Fibroblast of peridontal ligament (primary cell): ENCODE data around the gene PHOX2B.

ENCODE experiments used
- DNase-seq: peaks from one replicate; pipeline ENCODE4 v3.0.0-alpha.2; 2010; ENCODE audit errors: extremely low read depth

PHOX2B gene

DNA sequence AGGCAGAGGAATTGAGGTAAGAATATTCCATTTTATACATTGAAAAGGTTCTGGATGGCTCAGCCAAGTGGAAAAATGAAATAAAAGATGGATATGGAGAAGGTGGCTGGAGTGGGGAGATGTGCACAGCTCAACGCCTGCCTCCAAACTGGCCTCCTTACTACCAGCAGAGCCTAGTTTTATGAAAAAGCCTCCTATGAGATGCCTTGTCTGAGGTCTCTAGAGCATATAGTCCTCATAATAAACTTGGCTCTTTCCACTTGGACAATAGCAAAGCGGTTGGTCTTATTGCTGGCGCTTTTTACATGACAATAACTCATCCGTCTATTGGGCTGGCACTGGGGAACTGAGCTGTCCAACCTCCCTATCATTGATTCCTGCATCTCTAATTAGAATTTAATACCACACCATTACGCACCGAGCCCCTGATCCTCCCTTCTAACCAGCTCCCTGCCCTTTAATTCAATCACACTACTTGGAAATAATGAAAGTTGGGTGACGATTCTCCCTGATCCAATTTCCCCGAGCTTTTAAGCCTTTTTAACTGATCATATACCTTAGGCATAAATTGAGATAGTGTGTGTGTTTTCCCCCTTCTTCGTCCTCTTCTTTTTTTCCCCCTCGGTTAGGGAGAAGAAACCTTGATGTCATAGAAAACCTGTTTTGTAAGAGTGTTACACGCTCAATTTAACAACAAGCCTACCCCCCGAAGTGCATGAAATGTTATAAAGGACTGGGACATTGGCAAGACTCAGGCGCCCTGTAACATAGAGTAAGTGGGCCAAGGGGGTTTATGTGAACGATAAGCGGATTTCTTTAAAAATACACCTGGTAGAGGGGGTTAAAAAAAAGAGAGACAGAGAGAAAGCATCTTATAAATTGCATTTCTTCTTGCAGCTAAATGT lies at the start of gene PHOX2B:
Gene PHOX2B, minus strand, starts transcription at position 155 of the 905 bp plus-strand sequence. Its CDS starts 115 bp downstream, at position 40.
- no peak for DNase-seq

- DNase-seq = no peak
These were observed 48.7 kb upstream of the PHOX2B start for GRCh38 chr4:41797260-41797659.

GRCh38 chr4:41796545-41797210 lies 48.2 kb upstream of the PHOX2B start:
- DNase-seq = no peak

DNA sequence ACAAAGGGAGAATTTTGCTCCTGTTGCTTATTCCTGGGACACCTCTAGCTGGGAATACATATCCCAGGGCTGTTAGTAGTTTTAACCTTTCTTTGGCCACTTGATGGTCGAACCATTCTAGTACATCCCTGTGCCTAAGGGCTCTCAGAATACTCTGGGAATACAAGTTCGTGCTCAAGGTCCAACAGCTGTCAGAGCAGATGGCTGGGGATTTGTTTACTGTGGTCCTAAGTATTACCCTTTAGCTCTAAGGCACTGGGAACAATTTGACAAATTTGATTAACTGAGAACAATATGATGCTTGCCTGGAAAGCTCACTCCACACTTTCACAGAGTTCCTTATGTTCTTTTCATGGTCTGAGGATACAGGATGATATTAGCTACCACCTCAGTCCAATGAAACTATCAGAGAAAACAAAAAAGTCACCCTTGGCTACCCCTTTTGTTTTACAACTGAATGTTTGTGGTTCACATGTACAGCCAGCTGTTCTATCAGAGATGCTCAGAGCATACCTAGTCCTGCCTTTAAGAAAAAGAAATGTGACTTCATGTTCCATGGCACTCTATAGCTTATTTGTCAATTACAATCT lies 47.4 kb upstream of the PHOX2B start:
- DNase-seq = no peak

DNA sequence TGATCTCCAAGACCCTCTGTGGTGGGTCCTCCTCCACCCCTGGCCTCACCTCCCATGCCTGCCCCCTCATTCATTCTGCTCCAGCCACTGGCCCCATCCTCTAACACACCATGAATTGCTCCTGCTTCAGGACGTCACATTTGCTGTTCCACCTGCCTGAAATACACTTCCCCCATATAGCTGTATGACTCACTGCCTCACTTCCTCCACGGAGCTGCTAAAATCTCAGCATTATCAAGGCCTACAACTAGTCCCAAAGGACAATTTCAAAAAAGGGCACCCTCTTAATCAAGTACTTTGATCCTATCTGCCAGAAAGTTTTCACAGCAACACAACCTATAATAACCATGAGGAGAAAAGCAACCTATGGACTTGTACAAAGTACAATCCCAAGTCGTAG lies 43.6 kb upstream of the PHOX2B start:
- no peak for DNase-seq

DNA sequence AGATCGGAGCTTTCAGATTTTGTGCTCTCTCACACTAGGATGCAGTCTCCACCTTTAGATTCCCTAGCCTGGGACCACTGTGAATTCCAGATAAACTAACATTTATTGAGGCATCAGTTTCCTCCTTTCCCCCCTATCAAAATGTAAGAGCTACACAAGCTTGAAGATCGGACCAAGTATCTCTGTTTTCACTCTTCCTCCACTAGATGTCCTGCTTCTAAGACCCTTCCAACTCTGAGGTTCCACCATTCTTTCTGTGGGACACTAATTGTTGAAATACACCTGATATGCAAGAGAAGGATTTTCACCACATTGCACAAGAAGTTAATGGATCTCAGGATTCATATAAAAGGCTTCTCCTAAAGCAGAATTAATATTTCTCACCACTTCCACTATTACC lies 43.0 kb upstream of the PHOX2B start:
- no peak for DNase-seq

DNA sequence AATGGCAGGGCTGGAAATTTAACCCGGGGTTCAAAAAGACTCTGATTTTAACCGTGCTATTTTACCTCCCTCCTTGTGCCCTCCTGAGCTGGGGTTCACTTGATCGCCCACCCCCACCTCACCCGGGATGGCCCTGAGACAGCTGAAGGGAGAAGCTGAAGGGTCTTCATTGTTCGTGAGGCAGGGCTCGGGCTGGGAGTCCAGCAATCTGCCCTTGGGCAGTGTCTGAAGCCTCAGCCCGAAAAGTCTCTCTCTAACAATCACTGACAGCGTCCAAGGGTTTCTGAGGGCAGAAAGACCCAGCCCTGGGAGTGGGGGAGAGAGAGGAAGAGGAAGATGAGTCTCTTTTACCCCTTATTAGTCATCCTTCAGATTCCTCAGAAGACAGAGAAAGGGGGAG lies 39.4 kb upstream of the PHOX2B start:
- DNase-seq = no peak

GRCh38 chr4:41785665-41786064 lies 37.1 kb upstream of the PHOX2B start:
- no peak for DNase-seq

DNA sequence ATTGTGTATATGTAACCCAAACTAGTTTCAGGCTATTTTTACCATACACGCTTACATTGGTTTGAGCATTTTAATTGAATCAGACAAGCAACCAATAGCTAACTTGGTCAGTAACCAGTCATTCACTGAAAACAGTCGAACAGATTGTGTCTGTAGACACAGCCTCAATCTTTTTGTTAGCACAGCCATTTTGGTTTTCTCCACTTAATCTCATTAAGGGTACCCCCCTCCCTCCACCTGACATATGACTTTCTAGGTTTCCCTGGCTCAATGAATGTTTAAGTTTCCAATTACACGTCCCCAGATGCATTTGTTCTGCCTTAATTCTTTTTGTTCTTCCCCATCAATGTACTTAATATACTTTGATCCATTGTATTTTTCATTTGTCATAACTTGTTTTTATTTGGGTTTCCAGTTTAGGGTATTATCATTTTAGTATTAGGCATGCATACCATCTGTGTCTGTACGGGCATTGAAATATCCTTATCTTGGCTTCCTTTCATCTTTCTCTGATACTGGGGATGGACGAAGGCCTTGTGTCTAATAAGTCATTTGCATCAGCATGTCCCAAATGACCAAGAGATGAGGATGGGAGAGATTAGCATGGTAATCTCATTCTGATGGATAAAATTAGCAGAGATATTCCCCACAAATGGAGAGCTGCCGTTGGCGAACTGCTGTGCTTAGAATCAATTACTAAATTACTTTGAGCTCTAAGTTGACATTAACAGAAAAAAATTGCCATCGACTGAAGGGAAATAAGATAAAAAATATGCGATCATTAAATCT lies 35.9 kb upstream of the PHOX2B start:
- DNase-seq = no peak

GRCh38 chr4:41776466-41776865 lies 27.9 kb upstream of the PHOX2B start:
- no peak for DNase-seq

- DNase-seq = no peak
These were observed 15.2 kb upstream of the PHOX2B start for GRCh38 chr4:41763729-41764128.

DNA sequence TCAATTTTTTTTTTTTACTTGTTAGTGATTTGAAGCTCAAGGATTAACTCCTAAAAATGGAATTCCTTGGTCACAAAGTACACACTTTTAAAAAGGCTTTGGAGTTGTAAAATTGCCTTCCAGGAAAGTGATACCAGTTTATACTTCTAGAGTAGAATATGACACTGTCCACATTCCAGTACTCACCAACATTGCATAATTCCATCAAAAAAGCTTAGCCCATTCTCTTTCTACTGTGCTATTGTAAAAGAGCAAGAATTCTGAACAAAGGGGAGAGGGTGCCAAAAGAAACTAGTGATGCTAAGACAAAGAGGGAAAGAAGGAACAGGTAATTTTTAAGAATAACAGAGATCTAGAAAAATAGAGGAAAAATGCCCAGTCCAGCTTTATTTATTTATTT lies 10.4 kb upstream of the PHOX2B start:
- no peak for DNase-seq

DNA sequence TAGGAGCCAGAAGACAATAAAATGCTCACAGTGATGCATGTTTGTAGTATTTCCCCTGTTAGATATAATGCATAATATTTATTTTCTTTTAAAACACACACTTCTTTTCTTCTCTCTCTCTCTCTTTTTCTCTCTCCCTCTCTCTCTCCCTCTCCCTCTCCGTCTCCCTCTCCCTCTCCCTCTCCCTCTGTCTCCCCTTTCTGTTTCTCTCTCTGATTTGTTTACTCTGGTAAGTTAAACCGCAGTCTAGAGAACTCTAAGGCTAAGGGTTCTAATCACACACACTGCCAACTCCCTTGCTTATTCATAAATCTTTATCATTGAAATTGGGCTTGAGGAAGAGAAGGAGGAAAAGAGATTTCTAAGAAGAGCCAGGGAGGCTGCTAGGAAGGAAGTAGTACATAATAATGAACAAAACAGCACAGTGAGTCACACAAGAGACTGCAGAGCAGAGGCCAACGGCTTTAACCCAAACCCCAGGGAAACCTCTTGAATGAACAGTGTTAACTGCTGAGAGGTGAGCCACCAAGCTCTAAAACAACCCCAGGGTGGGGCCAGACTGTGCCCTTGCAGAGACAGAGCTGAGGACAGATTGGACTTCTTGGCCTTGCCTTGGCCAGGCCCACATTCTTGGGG lies 9.1 kb upstream of the PHOX2B start:
- no peak for DNase-seq

GRCh38 chr4:41753942-41754341 lies 5.4 kb upstream of the PHOX2B start:
- no peak for DNase-seq

- DNase-seq = no peak
These were observed 3.7 kb upstream of the PHOX2B start for GRCh38 chr4:41752081-41752836.

- DNase-seq = no peak
These were observed 3.0 kb upstream of the PHOX2B start for GRCh38 chr4:41751449-41752061.

- no peak for DNase-seq
These were observed 2.3 kb upstream of the PHOX2B start for GRCh38 chr4:41750626-41751448.

GRCh38 chr4:41750121-41750625 lies 1.6 kb upstream of the PHOX2B start:
- DNase-seq = no peak

DNA sequence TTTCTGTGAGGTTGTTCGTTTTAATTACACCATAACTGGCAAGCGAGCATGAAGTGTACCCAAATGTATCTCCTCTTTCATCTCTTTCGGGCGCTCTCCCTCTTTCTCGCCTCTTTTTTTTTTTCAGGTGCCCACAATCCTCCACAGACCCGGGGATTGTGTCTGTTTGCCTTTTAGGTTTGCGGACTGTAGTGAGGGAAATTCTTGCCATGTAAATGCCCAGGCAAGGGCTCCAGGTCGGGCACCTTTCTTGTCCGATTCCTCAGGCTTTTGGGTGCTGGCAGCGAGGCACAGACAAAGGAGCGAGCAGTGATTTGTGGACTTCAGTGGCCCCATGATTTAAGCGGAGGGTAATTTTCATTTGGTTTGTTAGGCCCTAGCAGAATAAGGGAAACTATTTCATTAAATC lies 1.1 kb upstream of the PHOX2B start:
- no peak for DNase-seq
